HG03442 (cell line): ENCODE measurements around the gene ARID4A.
"Not testable (repeated sequence)": the region's sequence is repeated elsewhere in the genome, so short reads cannot be mapped to it uniquely, and the experiment has no call there.

Source experiments
- ATAC-seq: cut with Tn5 transposase; IDR thresholded peaks from one replicate; pipeline ENCODE4 v1.9.1; 2021; ENCODE audit warnings: mild to moderate bottlenecking, moderate library complexity; ENCODE audit not compliant: unreplicated experiment

ARID4A gene

DNA sequence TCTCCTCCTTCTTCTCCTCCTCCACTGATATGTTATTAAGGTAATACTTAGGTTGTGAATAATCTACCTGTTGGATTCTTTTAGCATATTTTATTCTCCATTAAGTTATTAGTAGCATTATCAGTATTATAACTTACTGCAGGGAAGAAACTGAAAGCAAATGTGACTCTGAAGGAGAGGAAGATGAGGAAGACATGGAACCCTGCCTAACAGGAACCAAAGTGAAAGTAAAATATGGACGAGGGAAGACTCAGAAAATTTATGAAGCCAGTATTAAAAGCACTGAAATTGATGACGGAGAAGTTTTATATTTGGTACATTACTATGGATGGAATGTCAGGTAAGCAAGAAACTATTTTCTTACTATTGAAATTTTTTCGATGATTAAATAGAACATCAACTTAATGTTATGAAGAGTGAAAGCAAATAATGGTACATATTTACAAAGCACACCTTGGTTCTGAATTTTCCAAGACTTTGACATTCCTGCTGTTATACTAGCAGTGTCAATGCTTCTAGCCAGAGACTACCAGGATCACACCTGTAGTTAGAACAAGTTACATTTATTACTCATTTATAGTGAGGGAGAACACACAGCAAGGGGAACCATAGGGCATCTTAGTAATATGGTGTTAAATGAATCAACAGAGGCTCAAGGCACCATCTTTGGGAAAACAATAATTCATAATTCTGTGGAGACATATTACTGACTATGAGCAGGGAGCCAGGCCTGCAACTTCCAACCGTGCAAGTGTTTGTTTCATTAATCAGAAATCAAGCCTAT is 55.4 kb downstream of the ARID4A start:
- no peak for ATAC-seq

DNA sequence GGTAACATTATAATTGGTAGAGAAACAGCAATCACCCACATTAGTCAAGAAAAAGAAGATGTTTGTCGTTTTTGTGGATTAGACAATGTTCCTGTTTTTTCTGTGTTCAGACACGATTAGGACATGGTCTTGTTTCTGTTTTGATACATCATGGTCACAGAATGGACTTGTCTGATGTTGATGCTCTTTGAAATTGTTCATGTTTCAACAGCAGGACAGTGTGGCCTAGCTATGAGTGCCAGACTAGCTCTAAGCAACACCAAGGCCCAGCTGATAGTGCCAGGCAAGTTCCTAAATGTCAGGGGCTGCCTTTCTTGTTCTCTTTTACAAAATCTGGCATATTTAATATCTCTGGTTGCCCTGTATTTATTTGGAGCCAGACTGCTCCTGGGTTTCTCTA is 56.5 kb downstream of the ARID4A start:
- no peak for ATAC-seq

DNA sequence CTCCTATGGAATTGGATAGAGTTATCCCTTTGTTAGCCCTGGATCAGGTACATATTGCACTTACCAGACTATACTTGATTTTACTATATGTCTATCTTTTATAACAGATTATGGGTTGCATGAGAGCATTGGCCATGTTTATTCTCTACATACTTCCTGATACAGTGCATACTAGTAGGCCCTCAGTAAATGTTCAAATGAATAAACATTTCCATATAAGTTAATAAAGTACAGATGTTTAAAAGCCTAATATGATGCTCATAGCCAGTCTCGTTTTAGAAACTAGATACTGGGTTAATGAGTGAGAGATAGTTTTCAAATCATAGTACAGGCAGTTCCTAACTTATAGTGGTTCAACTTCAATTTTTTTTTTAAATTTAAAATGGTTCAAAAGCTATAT is 57.9 kb downstream of the ARID4A start:
- ATAC-seq: no peak

GRCh38 chr14:58362272-58362671 is 63.9 kb downstream of the ARID4A start:
- ATAC-seq: not testable (repeated sequence)

DNA sequence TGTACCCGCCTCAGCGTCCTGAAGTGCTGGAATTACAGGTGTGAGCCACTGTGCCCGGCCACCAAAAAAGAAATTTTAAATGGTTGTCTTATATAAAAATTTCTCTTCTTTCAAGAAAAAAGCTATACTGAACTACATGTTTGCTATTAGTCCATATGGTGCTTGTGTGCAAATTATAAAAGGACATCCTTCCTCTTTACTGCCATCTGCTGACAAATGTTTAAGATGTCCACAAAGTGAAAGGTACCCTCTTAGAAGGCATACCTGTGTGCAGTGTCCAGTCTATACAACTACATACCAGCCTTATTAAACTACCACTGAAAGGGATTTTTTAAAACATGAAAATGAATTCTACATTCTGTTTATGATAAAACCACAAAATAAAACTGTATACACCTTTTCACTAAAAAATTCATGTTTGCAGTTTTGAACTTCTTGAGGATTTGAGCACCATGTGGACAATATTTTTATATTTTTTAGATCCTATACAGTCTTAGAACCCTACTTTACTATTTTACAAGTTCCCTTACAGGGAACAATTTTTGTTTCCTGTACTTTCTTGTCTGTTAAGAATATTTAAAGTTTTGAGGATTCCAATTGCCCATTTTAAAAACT is 64.5 kb downstream of the ARID4A start:
- no peak for ATAC-seq

GRCh38 chr14:58364316-58364715 is 66.0 kb downstream of the ARID4A start:
- ATAC-seq: no peak

GRCh38 chr14:58367296-58367695 is 68.9 kb downstream of the ARID4A start:
- ATAC-seq: no peak

GRCh38 chr14:58368956-58369355 is 70.6 kb downstream of the ARID4A start:
- no peak for ATAC-seq

- no peak for ATAC-seq
These were observed 78.4 kb downstream of the ARID4A start for GRCh38 chr14:58376791-58377190.

GRCh38 chr14:58390830-58391229 is 92.5 kb downstream of the ARID4A start:
- no peak for ATAC-seq

DNA sequence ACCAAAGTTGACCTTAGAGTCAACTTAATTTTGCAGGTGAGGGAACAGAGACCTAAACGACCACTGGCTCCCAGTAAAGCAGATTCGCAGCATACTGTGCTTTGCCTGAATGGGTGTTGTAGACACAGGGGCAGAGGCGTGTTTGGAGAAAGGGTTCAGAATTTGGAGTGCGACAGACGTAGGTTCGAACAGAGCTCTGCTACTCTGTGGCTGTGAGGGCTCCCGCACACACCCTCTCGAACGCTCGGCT is 97.1 kb downstream of the ARID4A start:
- no peak for ATAC-seq

GRCh38 chr14:58395812-58396788 is 97.7 kb downstream of the ARID4A start, which contains the start of gene TOMM20L:
Gene TOMM20L (plus strand): TSS chr14:58395930. CDS start chr14:58395958, 28 bp downstream.
- ATAC-seq: peak; percentile 95

GRCh38 chr14:58397156-58397555 is 98.8 kb downstream of the ARID4A start:
- no peak for ATAC-seq

- no peak for ATAC-seq
These were observed 100.1 kb downstream of the ARID4A start for GRCh38 chr14:58398495-58398894.

GRCh38 chr14:58398895-58399294 is 100.5 kb downstream of the ARID4A start:
- ATAC-seq: no peak

- ATAC-seq: no peak
These were observed 103.2 kb downstream of the ARID4A start for GRCh38 chr14:58401587-58401986.

DNA sequence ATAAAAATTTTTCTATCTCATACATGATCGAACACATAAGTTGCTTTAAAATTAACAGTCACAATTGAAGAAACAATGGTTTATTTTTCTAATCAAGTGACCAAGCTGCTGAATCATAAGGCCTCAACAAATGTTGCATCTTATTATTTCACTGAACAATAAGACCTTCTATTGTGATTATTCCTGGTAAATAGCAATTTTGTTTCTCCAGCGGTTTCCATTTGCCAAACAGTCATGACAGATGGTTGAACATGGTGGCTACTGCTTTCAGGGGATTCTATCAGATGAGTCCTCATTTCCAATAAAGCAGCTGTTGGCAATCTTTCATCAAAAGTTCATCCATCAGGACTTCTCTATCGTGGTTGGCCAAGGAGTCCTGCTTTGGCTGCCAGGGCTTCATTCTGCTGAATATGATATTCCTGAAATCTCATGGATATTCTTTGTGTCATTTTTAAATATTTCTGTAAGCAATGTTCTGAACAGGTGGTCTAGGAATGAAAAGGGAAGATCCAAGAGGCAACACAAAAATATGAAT is 110.4 kb downstream of the ARID4A start:
- ATAC-seq: no peak

- no peak for ATAC-seq
These were observed 116.5 kb downstream of the ARID4A start for GRCh38 chr14:58414845-58415244.

DNA sequence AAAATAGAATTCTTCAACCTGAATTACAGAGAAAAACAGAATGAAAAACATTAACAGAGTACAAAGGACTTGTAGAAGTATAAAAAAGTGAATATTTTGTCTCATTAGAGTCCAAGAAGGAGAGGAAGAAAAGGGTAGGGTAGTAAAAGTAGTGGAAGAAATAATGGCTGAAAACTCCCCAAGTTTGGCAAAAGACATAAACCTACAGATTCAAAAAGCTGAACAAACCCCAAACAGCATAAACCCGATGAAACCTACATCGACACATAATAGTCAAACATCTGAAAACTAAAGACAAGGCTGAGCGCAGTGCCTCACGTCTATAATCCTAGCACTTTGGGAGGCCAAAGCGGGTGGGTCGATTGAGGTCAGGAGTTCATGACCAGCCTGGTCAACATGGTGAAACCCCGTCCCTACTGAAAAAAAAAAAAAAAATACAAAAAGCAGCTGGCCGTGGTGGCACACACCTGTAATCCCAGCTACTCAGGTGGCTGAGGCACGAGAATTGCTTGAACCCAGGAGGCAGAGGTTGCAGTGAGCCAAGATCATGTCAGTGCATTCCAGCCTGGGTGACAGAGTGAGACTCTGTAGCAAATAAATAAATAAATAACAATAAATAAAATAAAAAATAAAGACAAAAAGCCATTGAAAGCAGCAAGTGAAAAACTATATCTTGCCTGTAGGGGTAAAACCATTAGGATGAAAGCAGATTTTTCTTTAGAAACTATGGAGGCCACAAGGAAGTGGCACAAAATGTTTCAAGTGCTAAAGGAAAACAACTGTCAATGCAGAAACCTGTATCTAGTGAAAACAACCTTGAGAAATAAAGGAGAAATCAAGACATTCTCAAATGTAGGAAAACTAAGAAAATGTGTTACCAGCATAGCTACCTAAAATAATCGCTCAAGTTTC is 117.5 kb downstream of the ARID4A start:
- ATAC-seq: no peak

- not testable (repeated sequence) for ATAC-seq
These were observed 118.6 kb downstream of the ARID4A start for GRCh38 chr14:58416934-58417333.
